HG03460 (cell line): Measurements from ENCODE around the gene ACOT7.
A peak's percentile ranks its signal among the peaks of the same experiment; 100 is the strongest.
"Not testable (repeated sequence)": the region's sequence is repeated elsewhere in the genome, so short reads cannot be mapped to it uniquely, and the experiment has no call there.

ENCODE experiments used
- ATAC-seq: cut with Tn5 transposase; IDR thresholded peaks from one replicate; pipeline ENCODE4 v1.9.1; 2021; ENCODE audit not compliant: unreplicated experiment

ACOT7 gene

GRCh38 chr1:6401673-6402072, 8.1 kb upstream of the ACOT7 start:
- ATAC-seq = no peak

- no peak for ATAC-seq
These were observed 5.7 kb upstream of the ACOT7 start for GRCh38 chr1:6399294-6399693.

DNA sequence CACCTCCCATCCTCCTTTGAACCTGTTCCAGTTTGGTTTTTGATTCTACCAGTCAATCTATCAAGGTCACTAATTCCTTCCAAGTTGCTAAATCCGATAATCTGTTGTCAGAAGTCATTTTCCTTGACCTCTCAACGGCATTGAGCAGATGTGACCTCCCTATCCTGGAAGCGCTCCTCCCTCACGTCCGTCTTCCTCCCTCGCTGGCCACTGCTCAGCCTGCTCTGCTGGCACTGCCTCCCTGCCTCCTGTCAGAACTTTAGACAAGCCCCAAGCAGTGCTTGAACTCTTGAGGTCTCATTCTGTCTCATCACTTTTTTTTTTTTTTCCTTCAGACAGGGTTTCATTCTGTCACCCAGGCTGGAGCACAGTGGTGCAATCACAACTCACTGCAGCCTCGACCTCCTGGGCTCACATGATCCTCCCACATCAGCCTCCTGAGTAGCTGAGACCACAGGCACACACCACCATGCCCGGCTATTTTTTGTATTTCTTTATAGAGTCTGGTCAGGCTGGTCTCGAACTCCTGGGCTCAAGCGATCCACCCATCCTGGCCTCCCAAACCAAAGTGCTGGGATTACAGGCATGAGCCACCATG, 4.4 kb upstream of the ACOT7 start:
- no peak for ATAC-seq

DNA sequence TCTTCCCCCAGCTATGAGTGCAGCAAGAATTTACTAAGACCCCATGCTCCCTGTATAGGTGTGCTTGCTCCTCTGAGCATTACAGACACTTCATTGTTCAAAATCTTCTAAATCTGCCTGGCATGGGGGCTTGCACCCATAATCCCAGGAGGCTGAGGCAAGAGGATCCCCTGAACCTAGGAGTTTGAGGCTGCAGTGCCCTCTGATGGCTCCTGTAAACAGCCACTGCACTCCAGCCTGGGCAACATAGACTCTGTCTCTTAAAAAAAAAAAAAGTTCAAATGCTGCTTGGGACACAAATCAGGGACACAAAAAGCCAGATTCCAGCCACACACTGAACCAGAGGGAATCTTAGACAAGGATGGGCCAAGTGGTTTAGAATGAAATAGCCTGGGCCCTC, 3.4 kb upstream of the ACOT7 start:
- no peak for ATAC-seq

GRCh38 chr1:6395781-6396244, 2.2 kb upstream of the ACOT7 start:
- ATAC-seq = not testable (repeated sequence)

GRCh38 chr1:6395130-6395529, 1.6 kb upstream of the ACOT7 start:
- not testable (repeated sequence) for ATAC-seq

DNA sequence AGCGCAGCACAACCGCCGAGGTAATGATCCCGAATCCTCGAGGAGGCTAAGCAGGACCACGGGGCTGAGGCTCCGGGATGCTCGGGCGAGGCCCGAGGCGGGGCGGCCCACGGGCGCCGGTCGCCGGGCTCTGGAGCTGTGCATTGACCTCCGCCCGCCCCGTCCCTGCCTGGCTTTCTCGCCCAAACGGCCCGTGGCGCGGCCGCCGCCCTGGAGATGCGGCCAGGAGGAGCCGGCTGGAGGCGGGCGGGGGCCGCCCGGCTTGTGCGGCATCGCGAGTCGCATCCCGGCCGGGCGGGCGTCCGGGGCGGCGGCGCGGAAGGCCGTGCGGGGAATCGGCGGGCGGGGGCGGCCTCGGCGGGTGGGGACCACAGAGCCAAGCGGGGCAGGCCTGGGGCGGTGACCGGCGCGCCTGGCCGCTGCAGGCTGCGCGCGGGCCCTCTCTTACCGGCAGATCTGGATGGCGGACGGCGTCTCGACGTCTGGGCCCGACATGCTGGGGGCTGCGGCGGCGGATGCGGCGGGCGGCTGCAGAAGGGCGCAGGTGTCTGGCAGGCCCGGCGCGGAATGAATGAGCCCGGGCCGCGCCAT, 663 bp downstream of the ACOT7 start:
- ATAC-seq = peak; percentile 1

DNA sequence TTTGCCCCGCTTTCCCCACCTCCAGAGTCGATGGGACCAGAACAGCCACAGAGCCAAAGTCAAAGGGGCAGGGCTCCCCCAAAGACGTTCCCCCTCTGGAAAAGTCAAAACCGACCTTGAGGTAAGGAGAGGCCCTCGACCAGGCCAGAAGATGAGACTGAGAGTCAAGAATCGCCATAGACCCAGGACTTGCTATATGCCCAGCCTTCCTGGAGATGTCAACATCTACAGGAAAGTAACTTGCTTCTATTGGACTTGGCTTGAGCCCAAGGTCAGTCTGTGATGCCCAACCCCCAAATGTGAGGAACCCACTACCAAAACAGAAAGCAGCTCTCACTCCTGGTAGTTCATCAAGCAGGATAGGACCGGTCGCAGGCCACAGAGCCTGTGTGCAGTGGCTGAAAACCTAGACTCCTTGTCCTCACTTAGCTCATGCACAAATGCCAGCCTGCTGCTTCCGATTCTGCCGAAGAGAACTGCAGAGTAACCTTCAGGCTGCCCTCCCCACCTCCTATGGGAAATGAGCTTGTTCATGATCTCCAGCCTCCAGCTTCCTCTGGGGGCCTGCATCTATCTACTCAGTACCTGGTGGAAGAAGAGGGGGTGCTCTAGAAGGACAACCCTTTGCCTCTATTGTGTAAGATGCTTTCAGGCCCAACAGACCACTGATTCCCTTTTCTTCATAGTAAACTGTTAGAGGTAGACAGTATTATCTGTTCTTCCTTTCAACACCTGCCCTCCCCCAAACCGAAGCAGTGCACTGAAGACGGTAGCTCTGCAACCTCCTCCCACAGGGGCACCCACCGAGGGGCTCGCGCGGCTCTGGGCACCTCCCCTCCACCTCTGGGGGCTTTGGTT, 1.4 kb downstream of the ACOT7 start:
- peak; percentile 2 for ATAC-seq

DNA sequence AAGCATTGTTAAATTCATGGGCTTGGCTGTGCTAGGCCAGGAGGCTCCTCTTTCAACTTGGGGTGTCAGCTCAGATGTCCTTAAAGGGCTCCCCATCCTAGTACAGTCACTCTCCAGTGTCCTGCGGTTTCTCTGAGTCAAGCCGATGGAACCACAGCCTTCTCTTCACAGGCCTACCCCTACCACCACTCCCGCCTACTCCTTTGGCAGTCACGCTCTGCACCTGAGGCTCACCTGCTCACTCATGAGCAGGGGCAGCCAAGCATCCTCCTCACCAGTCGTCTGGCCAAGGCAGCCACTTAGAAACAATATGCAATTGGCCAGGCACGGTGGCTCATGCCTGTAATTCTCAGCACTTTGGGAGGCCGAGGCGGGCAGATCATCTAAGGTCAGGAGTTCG, 3.6 kb downstream of the ACOT7 start:
- no peak for ATAC-seq

GRCh38 chr1:6386371-6386949, 7.1 kb downstream of the ACOT7 start:
- ATAC-seq = no peak

DNA sequence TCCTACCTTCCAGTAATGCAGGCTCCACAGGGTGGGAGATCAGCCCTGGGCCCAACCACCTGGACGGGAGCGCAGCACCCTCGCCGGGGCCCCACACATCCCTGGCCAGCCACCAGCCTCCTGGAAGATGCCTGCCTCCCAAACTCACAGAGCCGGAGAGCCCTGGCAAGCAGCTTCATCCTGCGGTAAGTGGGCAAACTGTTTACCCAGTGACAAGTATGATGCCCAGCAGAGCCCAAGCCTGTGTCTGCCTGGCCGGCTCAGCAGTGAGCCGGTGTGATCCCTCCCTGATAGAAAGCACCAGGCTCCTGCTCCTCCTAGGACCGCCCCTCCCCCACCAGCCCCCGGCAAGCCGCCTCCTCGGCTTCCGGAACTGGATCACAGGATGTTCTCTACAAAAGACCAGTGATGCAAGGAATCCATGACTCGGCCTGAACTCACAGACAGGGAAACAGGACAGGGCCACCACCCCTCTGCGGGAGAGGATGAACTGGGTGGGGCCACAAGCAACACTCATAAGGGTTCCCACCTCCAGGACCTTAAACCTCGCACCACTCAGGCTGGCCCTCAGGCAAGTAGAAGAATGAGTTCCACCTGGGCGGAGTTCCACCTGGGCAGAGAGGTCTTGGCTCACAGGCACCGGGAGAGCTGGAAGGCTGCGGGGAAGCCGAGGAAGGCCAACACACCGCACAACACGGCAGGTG, 7.9 kb downstream of the ACOT7 start:
- ATAC-seq = no peak

DNA sequence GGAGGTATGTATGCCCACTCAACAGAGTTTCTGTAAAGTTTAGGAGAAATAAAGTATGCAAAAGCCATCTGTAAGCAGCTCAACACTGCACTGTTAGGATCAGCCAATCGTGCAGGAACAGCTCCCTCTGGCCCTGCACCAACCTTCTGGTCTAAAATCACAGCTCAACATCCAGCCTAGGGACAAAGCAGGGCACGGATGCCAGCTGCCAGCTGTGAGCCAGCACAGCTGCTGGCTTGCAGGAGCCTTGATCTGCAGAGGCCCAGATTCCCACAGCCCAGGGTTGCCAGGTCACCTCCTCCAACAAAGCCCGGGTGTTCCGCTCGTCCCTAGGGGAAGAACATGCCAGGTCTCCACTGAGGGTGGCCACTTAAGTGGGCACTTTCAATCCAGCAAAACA, 8.6 kb downstream of the ACOT7 start:
- no peak for ATAC-seq

DNA sequence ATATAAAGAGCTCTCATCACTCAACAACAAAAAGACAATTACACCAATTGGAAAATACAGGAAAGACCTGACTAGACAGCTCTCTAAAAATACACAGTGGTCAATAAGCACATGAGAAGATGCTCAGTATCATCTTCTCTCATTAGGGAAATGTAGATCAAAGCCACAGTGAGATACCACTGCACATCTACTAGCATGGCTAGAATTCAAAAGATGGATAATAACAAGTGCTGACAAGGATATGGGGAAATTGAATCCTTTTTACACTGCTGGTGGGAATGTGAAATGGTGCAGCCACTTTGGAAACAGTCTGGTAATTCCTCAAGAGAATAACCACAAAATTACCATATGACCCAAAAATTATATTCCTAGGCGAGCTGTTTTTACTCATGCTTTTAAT, 9.4 kb downstream of the ACOT7 start:
- no peak for ATAC-seq

DNA sequence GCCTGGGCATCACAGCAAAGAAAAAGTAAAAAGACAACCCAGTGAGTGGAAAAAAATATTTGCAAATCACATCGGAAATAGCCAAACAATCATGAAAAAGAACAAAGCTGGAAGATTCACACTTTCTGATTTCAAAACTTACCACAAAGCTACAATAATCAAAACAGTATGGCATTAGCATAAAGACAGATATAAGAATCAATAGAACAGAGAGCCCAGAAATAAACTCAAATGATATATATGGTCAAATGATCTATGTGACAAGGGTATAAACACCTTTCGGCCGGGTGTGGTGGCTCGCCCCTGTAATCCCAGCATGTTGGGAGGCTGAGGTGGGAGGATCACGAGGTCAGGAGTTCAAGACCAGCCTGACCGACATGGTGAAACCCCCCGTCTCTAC, 13.5 kb downstream of the ACOT7 start:
- no peak for ATAC-seq

GRCh38 chr1:6378096-6378746, 15.3 kb downstream of the ACOT7 start:
- no peak for ATAC-seq

DNA sequence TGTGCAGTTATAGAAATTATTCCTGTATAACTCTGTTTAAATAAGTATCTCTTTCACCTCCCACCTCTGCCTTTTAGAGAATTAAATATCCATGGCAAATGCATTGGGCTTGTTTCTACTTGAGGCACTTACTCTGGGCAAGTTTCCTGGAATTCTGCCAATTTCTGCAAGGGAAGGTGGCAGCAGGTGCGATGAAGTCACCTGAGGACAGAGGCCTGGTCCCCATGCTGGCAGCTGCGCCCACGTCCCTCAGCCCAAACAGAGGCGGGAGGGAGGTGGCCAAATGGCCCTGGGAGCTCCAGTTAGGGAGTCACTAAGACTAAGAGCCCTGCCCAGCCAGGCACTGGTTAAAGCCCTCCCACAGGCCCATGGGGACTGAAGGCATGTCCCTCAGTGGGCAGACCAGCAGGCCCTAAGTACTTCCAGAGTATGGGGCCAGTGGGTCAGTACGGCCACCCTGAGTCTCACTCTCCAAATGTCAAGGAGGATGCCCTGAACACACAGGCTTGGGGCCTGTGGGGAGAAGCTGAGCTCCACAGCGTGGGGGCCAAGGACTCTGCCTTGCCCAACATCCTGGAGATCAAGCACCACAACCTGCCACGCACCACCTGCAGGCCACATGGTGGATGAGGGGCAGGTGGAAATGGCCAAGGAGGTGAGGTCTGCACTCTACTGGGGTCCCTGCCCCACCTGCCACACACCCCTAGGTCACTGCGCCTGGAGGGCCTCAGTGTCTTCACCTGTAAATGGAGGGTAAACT, 19.4 kb downstream of the ACOT7 start:
- no peak for ATAC-seq

DNA sequence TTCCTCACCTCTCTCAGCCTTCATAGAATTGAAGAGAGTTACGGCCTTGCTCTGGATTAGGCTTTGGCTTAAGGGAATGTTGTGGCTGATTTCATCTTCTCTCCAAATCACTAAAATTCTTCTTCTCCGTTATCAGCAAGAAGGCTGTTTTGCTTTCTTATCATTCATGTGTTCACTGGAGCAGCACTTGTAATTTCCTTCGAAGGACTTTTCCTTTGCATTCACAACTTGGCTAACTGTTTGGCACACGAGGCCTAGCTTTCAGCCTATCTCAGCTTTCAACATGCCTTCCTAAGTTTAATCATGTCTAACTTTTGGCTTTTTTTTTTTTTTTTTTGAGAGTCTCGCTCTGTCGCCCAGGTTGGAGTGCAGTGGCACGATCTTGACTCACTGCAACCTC, 21.3 kb downstream of the ACOT7 start:
- ATAC-seq = not testable (repeated sequence)

DNA sequence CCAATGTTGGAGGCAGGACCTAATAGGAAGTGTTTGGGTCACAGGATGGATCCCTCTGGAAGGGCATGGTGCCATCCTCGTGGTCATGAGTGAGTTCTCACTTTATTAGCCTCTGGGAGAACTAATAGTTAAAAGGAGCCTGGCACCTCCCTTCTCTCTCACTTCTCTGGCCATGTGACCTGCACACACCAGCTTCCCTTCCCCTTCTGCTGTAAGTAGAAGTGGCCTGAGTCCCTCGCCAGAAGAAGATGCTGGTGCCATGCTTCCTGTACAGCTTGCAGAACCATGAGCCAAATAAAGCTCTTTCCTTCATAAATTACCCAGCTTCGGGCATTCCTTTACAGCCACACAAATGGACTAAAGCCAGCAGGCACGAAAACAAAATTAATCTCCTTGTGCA, 23.6 kb downstream of the ACOT7 start:
- no peak for ATAC-seq

- ATAC-seq = no peak
These were observed 26.1 kb downstream of the ACOT7 start for GRCh38 chr1:6367381-6368012.
